Pons (tissue), 1 donor: ENCODE data around the gene HSPG2.
"Not testable (repeated sequence)": the region's sequence is repeated elsewhere in the genome, so short reads cannot be mapped to it uniquely, and the experiment has no call there.

Source experiments
- DNase-seq: peaks from one replicate; pipeline ENCODE4 v3.0.0-alpha.2; 2016; ENCODE audit warnings: low spot score

The HSPG2 gene

DNA sequence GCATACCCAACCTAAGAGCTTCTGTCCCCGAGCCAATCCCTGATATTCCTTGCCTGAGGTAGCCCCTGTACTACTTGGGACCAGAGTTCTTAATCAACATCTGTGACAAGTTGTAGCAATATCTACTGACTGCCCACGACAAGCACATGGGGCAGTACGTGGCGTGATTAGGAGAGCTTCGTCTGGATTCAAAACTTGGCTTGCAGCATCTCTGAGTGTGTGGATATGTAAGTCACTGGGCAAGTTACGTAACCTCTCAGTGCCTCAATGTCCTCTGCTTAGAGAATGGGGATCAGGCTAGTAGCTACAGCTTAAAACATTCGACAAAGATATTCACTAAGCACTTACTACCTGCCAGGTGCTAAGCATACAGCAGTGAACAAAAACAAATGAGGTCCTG is 5.0 kb downstream of the HSPG2 start:
- DNase-seq, result no peak

DNA sequence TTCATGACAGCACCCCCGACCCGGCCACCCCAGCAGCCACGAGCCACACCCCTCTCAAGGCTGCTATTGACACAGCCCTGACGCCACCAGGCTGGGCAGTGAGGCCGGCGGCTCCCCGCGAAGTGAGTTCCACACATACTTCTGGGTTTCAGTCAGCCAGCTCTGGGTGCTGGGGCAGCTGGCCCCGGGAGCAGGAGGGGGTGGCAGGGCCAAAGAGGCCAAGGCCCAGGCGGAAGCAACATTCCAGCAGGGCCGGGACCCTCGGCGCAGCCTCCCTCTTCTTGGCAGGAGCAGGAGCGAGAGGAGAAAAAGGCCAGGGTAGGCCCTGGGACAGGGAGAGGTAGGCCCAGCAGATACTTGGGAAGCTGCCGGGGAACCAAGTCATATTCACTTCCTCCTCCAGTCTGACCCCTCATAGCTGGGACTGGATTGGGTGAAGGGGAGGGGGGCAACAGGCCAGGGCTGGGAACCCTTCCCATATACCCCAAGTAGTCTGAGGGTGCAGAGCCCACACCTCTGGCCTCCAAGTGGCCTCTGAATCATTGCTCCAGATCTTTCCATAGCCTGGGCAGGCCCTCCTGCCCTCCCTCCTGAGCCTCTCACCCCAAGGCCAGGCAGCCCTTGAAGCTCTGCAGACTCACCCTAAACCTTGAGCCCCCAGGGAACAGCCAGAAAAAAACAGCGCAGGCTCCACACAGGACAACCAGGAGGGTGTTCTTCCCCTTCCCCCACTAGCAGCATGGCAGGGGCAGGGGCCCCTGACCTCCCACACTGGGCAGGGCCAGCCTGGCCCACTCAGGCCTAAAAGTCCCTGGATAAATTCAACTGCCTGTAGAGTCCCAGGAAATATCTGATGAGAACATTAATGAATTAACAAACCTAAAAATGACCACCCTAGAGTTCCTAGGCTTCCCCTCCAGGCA is 5.7 kb downstream of the HSPG2 start:
- no peak for DNase-seq

- DNase-seq, result no peak
Measured at GRCh38 chr1:21930629-21931170, 6.4 kb downstream of the HSPG2 start.

GRCh38 chr1:21930080-21930571 is 7.0 kb downstream of the HSPG2 start:
- no peak for DNase-seq

DNA sequence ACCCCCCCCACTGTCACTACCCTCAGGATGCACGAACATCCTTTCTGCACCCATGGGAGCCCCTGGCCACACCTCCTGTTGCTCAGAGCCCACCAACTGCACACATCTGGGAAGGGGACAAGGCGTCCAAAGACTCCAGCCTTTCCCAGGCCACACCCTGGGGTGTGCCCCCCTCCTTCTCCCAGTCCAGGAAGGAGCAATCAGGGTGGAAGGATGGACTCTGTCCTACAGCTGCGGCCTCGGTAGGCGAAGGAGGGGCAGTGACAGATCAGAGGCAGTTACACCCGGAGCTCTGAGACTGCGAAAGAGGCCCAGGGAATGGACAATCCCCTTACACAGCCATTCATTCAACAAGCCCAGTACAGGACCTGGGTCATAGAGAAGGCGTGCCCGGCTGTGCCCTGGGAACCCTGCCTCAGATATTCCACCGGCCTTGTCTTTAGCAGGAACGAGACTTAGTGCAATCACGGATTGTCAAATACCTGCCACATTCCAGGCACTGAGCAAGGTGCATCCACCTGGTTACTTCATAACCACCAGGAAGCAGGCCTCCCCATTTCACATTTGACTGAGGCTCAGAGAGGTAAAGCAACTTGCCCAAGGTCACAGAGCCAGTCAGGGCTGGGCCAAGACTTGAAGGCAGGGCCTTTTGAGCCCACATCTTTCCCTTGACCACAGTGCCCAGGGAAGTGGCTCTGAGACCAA is 9.4 kb downstream of the HSPG2 start:
- no peak for DNase-seq

- DNase-seq, result no peak
Measured at GRCh38 chr1:21926814-21927532, 10.1 kb downstream of the HSPG2 start.

GRCh38 chr1:21926065-21926464 is 11.0 kb downstream of the HSPG2 start:
- no peak for DNase-seq

DNA sequence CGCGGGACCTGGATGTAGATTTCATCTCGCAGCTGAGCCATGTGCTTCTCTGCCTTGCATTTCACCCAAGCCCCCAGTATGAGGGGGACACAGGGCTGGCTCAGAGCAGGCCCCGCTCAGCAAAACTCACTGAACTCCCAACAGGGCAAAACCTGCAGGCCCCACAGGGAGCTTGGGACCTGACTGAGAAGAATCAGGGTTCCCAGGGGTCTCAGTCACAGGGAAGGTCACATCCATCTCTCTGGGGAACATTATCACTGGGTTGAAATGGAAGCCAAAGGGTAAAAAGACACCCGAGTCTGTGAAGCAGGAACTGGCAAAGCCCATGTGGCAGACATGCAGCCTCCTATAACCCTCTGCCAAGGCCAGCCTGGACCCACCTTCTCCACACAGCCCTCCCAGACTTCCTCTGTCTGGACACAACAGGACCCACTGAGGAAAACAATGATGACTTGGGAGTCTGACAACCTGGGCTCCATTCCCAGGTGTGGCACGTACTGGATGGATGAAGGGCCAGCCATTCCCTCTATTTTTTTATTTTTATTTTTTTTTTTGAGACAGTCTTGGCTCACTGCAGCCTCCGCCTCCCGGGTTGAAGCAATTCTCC is 11.7 kb downstream of the HSPG2 start:
- DNase-seq, result no peak

DNA sequence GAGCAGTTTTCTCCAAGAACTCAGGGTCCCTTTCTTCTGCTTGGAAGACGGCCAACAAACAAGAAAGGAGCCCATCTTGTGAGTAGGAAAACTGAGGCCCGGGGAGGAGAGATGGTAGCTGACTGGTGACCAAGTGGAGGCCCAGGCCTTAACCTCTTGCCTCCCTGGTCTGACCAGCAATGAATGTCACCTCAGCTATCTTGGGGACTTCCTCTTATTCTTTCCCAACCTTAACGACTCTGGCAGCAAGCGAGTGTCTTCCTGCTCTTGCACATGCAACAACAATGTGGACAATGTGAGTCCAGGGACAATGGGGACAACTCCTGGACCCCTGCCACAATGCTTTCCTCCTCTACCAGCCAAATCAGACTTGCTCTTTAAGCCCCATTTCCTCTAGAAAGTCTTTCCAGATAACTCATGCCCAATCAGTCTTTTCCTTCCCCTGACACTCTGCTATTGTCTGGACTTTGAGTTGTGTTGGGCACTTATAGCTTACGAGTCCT is 12.6 kb downstream of the HSPG2 start:
- no peak for DNase-seq

DNA sequence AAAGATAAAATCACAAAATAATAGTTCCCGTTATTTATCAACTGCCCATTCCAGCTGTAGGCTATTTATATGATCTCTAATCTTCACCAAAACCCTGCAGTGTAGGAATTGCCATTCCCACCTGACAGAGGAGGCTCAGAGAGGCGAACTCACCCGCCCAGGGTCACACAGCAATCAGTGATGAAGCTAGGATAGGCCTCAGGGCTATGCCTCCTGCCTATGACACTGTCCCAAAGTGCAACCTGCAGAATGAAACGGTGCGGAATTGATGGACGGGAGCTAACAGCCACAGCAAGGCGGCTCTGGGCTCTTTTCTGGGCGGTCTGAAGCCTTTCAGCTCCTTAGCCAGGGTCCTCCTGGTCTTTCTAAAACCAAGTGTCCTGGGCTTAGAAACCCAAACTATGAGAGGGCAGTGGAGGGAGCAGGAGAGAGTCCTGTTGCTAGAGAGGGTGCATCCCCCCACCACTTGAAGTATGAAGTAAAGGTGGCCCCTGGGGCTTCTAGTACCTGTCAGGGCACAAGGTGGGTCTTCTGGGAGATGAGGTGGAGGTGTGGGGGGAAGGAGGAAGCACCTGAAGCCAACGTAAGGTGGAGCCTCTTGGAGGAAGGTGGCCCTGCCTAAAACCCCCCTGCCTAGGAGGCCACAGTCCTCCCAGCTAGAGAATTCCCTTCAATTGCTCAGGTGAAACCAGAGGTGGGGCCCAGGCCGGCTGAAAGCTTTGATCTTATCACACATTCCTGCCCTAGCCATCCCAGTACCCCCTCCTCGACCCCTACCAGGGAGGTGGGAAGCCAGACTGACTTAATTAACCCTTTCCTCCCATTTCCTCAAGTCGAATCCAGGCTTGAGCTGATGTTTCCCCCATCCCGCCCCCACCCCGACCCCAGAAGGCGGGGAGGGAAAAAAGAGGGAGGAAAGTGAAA is 14.8 kb downstream of the HSPG2 start:
- no peak for DNase-seq

GRCh38 chr1:21921100-21921875 is 15.8 kb downstream of the HSPG2 start:
- DNase-seq, result no peak

DNA sequence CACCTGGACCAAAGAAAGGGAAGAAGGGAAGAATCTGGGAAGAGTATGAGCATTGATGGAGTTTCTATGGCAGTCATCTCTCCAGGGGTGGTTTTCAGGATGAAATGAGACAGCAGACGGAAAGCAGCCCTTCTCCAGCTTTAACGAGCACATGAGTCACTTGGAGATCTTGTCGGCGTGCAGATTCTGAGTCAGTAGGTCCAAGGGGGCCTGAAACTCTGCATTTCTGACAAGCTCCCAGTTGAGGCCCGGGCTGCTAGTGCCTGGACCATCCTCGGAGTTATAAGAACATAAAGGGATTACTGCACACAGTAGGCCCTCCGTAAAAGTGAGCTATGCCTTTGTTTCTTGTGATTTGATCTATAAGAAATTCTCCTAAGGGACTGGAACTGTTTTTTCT is 17.6 kb downstream of the HSPG2 start:
- DNase-seq, result no peak

- DNase-seq, result not testable (repeated sequence)
Measured at GRCh38 chr1:21917239-21917631, 19.9 kb downstream of the HSPG2 start.

- no peak for DNase-seq
Measured at GRCh38 chr1:21916447-21917238, 20.5 kb downstream of the HSPG2 start.

DNA sequence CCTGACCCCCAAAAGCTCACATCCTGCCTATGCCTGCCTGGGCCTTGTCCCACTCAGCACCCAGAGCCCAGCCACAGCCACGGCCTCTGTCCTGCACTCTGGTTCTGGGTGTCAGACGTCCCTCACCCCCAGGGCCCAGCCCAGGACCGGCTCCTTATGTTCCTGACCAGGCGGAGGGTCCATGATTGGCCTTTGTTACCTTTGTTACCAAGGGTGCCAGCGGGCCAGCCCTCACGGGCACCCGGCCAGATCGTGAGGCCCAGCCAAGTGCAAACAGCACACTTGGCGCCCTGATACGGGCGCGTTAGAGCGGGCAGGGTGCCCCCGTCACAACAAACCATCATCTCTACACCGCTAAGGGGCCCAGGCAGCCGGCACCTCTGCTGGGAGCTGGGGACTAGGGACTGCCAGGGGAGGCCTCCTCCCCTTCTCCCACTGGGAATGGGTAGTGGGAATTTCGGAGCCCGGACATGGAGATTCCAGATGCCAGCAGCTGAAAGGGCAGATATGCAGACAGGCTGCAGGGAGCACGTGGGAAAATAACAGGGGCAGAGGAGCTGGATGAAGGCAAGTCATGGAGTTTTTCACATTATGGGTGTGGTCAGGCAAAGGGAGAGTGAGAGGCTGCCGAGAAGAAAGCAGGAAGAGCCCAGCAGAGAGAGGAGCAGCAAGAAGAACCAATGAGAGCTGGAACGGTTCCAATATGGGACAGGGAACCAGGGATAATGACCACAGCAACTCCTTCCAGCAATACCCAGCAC is 22.1 kb downstream of the HSPG2 start:
- DNase-seq, result no peak

DNA sequence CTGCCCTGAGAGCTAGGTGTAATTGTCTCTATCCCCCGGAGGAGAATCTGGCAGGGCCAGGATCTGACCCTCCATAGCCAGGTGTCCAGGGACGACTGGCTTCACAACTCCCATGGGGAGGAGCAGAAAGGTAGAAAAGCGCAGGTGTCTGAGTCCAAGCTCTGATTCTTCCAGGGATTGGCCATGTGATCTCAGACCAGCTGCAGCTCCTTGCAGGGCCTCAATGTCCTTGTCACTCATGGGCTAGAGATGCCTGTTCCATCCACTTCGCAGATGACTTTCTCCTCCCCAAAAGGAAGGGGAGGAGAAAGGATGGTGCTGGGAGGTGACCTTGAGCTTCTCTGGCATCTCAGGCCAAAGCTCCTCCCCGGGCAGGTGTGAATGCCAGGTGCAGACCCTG is 22.7 kb downstream of the HSPG2 start:
- no peak for DNase-seq

GRCh38 chr1:21913763-21914162 is 23.3 kb downstream of the HSPG2 start:
- DNase-seq, result no peak

DNA sequence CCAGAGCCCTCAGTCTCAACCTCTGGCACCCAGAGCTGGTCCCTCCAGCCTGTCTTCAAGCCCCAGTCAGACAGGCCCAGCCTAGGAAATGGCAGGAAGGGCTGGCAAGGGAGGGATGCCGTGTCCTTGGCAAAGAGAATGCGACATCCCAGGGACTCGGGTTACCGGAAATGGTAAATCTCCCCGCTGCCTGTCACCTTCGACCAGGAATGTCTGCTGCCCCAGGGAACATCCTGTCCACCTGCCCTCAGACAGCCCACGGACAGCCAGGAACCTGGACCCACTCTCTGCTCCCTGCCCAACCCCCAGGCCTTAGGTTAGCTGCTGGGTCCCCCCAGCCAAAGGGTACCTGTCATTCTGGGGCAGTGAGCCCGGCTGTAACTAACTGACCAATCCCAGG is 23.9 kb downstream of the HSPG2 start:
- no peak for DNase-seq
